Progenitor cell of endocrine pancreas (in vitro differentiated cells): ENCODE data around the gene IGF1R. TPM values are rescaled to one million over a fixed set of nuclear protein-coding genes. Genes with fewer than 3 reads are reported as not detected.

Experiments used
- DNase-seq: peaks from one replicate; pipeline ENCODE4 v3.0.0; 2021; ENCODE audit warnings: low spot score; ENCODE audit not compliant: unreplicated experiment
- H3K27ac Mint-ChIP-seq: 2 replicates; pipeline ENCODE4 v1.8.0; 2021; ENCODE audit warnings: mild to moderate bottlenecking, moderate library complexity, mixed read lengths
- H3K27me3 Mint-ChIP-seq: 2 replicates; pipeline ENCODE4 v1.8.0; 2021; ENCODE audit warnings: mixed read lengths
- H3K36me3 Mint-ChIP-seq: 2 replicates; pipeline ENCODE4 v1.8.0; 2022; ENCODE audit warnings: mixed read lengths; ENCODE audit not compliant: insufficient read depth
- H3K4me1 Mint-ChIP-seq: 2 replicates; pipeline ENCODE4 v1.8.0; 2021; ENCODE audit warnings: low read depth, mixed read lengths
- H3K4me3 Mint-ChIP-seq: 2 replicates; pipeline ENCODE4 v1.8.0; 2021; ENCODE audit warnings: low read depth, mild to moderate bottlenecking, moderate library complexity, mixed read lengths
- H3K9me3 Mint-ChIP-seq: 2 replicates; pipeline ENCODE4 v1.8.0; 2021; ENCODE audit warnings: low read depth, mixed read lengths
- CTCF ChIP-seq: fragments of 200-600 bp; sonication (generic); IDR thresholded peaks from one replicate; pipeline ENCODE4 v1.5.0; 2021; ENCODE audit warnings: antibody characterized with exemption, mild to moderate bottlenecking; ENCODE audit not compliant: unreplicated experiment
- total RNA-seq: library from RNA; stranded (reverse); gene quantifications from 2 replicates; pipeline ENCODE4 v1.2.1, GENCODE V29; 2021

The IGF1R gene
- total RNA-seq, 1 donor from 2014 or later: 106 TPM

GRCh38 chr15:98965597-98965996 is 317.3 kb downstream of the IGF1R start:
- no peaks in the 10 kb centered on the region for H3K27me3 Mint-ChIP-seq
- peaks cover 10% of the 10 kb centered on the region for H3K9me3 Mint-ChIP-seq
- DNase-seq: no peak
- TF ChIP-seq CTCF: no peak
- H3K27ac Mint-ChIP-seq: peak overlapping the region; percentile 49
- no peaks in the 10 kb centered on the region for H3K4me1 Mint-ChIP-seq
- H3K4me3 Mint-ChIP-seq: no peak overlapping the region
- H3K36me3 Mint-ChIP-seq: peaks cover 30% of the 10 kb centered on the region

- H3K9me3 Mint-ChIP-seq: peaks cover 10% of the 10 kb centered on the region
- DNase-seq: no peak
- no peak for TF ChIP-seq CTCF
- H3K4me1 Mint-ChIP-seq: no peaks in the 10 kb centered on the region
- H3K36me3 Mint-ChIP-seq: peaks cover 23% of the 10 kb centered on the region
- H3K27ac Mint-ChIP-seq: no peak overlapping the region
- no peak overlapping the region for H3K4me3 Mint-ChIP-seq
- no peaks in the 10 kb centered on the region for H3K27me3 Mint-ChIP-seq
Observed at GRCh38 chr15:98966091-98966787, 317.9 kb downstream of the IGF1R start.

- no peak for TF ChIP-seq CTCF
- Mint-ChIP-seq H3K36me3 (peaks cover 15% of the 10 kb centered on the region), H3K4me3 (no peak overlapping the region), H3K27ac (no peak overlapping the region), H3K27me3 (no peaks in the 10 kb centered on the region), H3K4me1 (no peaks in the 10 kb centered on the region), H3K9me3 (peaks cover 6% of the 10 kb centered on the region)
- no peak for DNase-seq
Observed at GRCh38 chr15:98967096-98967495, 318.8 kb downstream of the IGF1R start.

GRCh38 chr15:98967916-98968315 is 319.6 kb downstream of the IGF1R start:
- H3K27me3 Mint-ChIP-seq: no peaks in the 10 kb centered on the region
- no peak for DNase-seq
- no peak for TF ChIP-seq CTCF
- H3K36me3 Mint-ChIP-seq: peaks cover 6% of the 10 kb centered on the region
- H3K4me1 Mint-ChIP-seq: no peaks in the 10 kb centered on the region
- H3K4me3 Mint-ChIP-seq: no peak overlapping the region
- peak overlapping the region; percentile 35 for H3K27ac Mint-ChIP-seq
- no peaks in the 10 kb centered on the region for H3K9me3 Mint-ChIP-seq

GRCh38 chr15:98968576-98968975 is 320.2 kb downstream of the IGF1R start:
- no peak overlapping the region for H3K4me3 Mint-ChIP-seq
- no peak overlapping the region for H3K27ac Mint-ChIP-seq
- H3K4me1 Mint-ChIP-seq: no peaks in the 10 kb centered on the region
- H3K27me3 Mint-ChIP-seq: no peaks in the 10 kb centered on the region
- H3K36me3 Mint-ChIP-seq: no peaks in the 10 kb centered on the region
- DNase-seq: no peak
- TF ChIP-seq CTCF: no peak
- H3K9me3 Mint-ChIP-seq: no peaks in the 10 kb centered on the region
